Activated CD4-positive, alpha-beta T cell treated with anti-CD3 and anti-CD28 coated beads, Interleukin-2, amount 10 ng/mL, durations not matched to agents 7 days and 5 days (primary cell): ENCODE results near the gene SLC48A1. TPM values are rescaled to one million over a fixed set of nuclear protein-coding genes. Genes with fewer than 3 reads are reported as not detected.
A peak's percentile ranks its signal among the peaks of the same experiment; 100 is the strongest.

Experiments used
- CTCF ChIA-PET: fragments of 350-600 bp; sonication (Branson Sonifier 250); formaldehyde crosslinking; loops from one replicate; lab custom pipeline; 2021; ENCODE audit warnings: antibody characterized with exemption; lab: Charles Lee
- POLR2A ChIA-PET: fragments of 350-600 bp; sonication (Branson Sonifier 250); formaldehyde crosslinking; loops from one replicate; lab custom pipeline; 2021; ENCODE audit warnings: antibody characterized with exemption; lab: Charles Lee
- DNase-seq: peaks from one replicate; pipeline ENCODE4 v3.0.0-alpha.2; 2020
- H3K27ac Mint-ChIP-seq: one replicate; pipeline ENCODE4 v1.8.0; 2021; ENCODE audit warnings: mild to moderate bottlenecking, moderate library complexity, mixed read lengths
- H3K27me3 Mint-ChIP-seq: one replicate; pipeline ENCODE4 v1.8.0; 2021; ENCODE audit warnings: mixed read lengths
- H3K36me3 Mint-ChIP-seq: one replicate; pipeline ENCODE4 v1.8.0; 2021; ENCODE audit warnings: low read depth, mixed read lengths
- H3K4me1 Mint-ChIP-seq: one replicate; pipeline ENCODE4 v1.8.0; 2021; ENCODE audit warnings: mixed read lengths
- H3K4me3 Mint-ChIP-seq: one replicate; pipeline ENCODE4 v1.8.0; 2021; ENCODE audit warnings: mild to moderate bottlenecking, moderate library complexity, mixed read lengths
- H3K9me3 Mint-ChIP-seq: one replicate; pipeline ENCODE4 v1.8.0; 2021; ENCODE audit warnings: mixed read lengths
- total RNA-seq, 2 experiments: library from RNA; stranded (reverse); gene quantifications; one replicate each; pipeline ENCODE4 v1.2.3, GENCODE V29; 2021

The SLC48A1 gene
- total RNA-seq, 2 experiments from 2014 or later = 7.9 to 9.1 TPM

DNA sequence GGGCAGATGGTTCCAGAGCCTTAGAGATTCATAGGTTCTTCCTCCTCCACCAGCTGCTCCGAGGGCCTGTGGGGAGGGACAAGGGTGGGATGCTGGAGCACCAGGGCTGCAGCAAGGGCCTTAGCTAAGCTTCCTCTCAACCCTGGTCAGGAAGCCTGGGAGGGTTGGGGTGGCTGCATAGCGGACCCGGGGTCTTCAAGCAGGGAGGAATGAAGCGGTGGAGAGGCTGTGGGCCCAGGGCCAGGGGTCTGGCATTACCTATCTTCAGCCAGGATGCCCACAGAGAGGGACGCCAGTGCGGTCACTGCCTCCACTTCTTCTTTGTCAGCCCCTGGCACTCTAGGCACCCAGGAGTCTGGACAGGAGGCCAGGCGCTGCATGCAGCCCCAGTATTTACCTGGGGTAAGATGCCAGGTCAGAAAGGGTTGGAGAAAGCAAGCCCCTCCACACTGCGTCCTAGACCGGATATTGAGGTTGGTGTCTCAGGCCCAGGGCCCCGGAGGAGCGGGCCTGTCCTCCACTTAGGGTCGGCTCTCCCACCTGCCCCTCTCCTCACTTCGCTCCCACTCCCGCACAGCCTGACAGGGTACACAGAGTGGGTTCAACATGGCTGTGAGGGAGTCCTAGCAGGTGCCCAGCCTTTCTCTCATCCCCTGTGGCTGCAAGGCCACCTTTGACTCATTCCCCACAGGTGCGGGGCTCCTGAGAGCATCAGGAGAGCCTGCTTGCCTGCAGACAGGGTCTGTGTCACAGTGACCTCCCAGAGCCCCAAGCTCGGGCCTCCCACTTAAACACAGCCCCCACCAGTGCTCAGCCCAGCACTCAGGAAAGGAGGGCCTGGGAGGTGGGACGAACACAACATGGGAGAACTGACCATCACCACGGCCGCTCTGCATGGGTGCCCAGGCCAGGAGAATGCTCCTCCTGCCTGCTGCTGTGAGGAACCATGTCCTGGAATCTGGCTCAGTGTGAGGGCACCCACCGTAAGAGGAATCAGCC lies 11.1 kb downstream of the SLC48A1 start:
- no peak for DNase-seq
- Mint-ChIP-seq H3K27me3 (no peaks in the 10 kb centered on the region), H3K36me3 (peaks cover 42% of the 10 kb centered on the region), H3K4me3 (no peak overlapping the region), H3K9me3 (no peaks in the 10 kb centered on the region), H3K27ac (peak overlapping the region; percentile 13), H3K4me1 (peaks cover 5% of the 10 kb centered on the region)
- ChIA-PET POLR2A (no interaction called here), CTCF (no interaction called here)

DNA sequence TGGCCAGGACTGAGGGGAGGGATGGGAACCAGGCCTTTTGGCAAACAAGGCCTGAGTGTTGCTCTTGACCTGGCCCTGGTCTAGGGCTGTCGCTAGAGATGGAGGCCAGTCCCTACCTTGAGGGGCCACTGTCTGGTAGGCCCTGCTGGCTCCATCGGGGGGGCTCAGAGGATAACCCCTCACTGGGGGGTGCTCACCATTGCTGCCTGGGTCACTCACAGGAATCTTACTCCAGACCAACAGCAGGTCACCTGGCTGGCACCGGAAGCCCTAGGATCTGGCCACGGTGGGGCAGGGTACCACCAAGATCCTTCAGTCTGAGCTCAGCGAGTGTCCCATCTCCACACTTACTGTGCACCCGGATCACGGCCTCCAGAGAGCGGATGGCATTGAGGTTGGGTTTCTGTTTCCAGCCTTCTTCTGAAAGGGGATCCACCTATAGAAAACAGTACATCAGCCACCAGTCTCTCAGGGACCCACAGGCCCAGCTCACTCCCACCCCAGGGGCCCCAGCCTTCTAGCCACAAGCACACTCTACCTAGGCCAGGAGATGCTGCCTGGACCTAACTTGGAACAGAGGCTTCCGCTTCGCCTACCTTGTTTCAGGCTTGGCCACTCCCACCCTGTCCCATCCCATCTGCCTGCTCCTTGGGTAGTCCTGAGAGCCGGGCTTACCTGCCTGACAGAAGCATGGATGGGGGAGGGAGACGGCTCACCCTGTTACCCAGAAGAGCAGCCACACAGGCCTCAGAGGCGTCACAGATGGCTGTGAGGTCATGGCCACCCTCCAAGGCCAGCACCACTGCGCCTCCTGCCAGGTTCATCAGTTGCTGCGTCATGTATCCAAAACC lies 12.2 kb downstream of the SLC48A1 start:
- no peaks in the 10 kb centered on the region for H3K4me1 Mint-ChIP-seq
- ChIA-PET POLR2A (interaction anchor here (0.8 kb wide), 1 partner anchor 28 kb away, joined by 3 read pairs; no protein-coding TSS in a partner anchor), CTCF (interaction anchor here (0.8 to 1.8 kb wide), 3 partner anchors 20 to 52 kb away, joined by 3 to 5 read pairs (median 4); no protein-coding TSS in a partner anchor)
- H3K4me3 Mint-ChIP-seq = no peak overlapping the region
- H3K27ac Mint-ChIP-seq = peak overlapping the region; percentile 50
- H3K9me3 Mint-ChIP-seq = no peaks in the 10 kb centered on the region
- H3K36me3 Mint-ChIP-seq = peaks cover 46% of the 10 kb centered on the region
- DNase-seq = no peak
- H3K27me3 Mint-ChIP-seq = no peaks in the 10 kb centered on the region

DNA sequence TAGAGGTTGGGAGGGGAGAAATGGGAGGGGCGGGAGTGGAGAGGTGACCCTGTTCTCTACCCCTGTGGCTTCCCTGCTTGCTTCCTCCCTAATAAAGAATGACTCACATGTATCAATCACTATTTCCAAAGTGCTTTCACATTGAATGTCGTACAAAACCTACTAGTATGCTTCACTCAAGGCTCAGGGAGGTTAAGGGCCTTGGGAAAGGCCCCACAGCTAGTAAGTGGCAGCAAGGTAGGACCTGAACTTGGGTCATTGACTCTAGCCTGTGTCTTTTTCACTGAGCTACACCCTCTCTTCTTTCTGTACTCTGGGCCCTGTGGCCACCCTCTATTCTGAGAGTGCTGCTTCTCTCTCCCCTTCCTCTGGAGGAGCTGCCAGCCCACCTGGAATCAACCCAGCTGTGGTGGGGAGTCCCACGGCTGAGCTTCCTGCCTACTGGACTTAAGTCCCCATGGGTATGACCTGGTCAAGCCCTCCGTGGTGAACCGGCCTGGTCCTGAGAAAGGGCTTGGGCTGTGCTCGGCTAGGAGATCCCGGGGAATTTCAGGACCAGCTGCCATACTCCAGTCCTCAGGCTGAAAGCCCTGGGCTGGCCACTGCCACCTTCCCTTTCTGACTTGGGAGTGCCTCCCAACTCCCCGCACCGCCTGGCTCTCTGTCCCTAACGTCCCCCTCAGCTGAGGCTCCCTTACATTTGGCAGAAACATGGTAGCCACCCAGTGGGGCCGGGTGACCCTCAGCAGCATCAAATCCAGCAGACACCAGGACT lies 13.0 kb downstream of the SLC48A1 start:
- H3K4me3 Mint-ChIP-seq = no peak overlapping the region
- H3K27ac Mint-ChIP-seq = peak overlapping the region; percentile 57
- peaks cover 54% of the 10 kb centered on the region for H3K36me3 Mint-ChIP-seq
- H3K27me3 Mint-ChIP-seq = no peaks in the 10 kb centered on the region
- H3K9me3 Mint-ChIP-seq = no peaks in the 10 kb centered on the region
- CTCF ChIA-PET = interaction anchor here (0.8 to 1.8 kb wide), 3 partner anchors 9 to 52 kb away, joined by 3 to 5 read pairs (median 4); no protein-coding TSS in a partner anchor
- DNase-seq = no peak
- POLR2A ChIA-PET = interaction anchor here (0.8 kb wide), 1 partner anchor 27 kb away, joined by 3 read pairs; no protein-coding TSS in a partner anchor
- no peaks in the 10 kb centered on the region for H3K4me1 Mint-ChIP-seq

DNA sequence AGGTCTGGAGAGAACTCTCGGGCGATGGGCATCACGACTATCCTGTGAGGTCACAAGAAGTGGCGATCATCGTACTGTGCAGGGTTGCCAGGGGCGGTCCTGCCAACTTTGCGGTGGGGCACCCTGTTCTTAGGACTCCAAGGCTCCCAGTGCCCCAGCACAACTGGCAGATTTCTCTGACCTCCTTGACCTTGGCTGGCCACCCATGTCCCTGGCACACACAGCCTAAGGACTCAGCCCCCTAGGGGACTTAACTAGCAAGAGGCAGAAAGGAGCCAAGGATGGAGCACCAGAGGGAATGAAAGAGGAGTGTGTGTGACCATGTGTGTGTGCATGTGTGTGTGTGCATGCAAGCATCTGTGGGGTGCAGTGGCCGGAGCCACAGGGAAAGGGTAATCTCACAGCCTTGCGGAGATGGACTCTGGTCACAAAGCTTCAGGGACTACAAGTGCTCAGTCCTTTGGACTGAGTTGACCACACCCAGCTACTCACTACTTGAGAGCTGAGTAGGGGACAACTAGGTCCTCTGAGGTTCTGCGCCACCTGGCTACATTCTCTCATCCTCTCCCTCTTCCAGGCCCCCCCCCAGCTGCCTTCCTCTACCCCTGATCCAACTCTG lies 13.7 kb downstream of the SLC48A1 start:
- Mint-ChIP-seq H3K9me3 (no peaks in the 10 kb centered on the region), H3K27me3 (no peaks in the 10 kb centered on the region), H3K27ac (peak overlapping the region; percentile 54), H3K36me3 (peaks cover 59% of the 10 kb centered on the region), H3K4me3 (no peak overlapping the region), H3K4me1 (no peaks in the 10 kb centered on the region)
- ChIA-PET CTCF (interaction anchor here (0.8 to 1.8 kb wide), 3 partner anchors 9 to 51 kb away, joined by 3 to 5 read pairs (median 3); no protein-coding TSS in a partner anchor), POLR2A (no interaction called here)
- no peak for DNase-seq

DNA sequence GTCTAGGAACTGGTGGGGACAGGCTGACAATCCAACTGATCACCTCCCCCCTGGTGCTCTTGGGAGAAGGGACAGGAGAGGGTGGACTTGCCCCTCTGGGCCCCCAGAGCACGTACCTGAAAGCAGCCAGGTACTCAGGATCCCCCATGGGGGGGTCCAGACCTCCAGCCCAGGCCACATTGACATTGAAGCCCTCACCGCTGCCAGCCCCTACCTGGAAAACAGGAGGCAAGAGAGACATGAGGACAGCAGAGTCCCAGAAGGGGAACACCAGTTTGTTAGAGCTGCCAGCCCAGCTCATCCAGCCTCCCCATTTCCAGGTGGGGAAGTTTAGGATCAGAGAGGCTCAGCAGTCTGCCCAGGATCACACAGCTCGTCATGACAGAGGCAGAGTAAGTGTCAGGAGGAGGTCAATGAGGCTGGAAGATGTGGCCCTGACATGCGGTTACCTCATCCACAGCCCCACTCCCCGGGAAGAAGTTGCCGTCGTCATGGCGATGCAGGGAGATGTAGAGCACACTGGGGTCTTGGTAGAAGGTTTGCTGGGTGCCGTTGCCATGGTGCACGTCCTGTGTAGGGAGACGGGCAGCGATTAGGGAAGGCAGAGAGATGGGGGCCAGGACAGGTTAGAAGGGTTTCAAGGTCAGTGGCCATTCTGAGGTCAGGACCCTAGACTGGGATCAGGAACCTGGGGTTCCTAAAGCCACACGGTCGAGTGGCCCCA lies 14.7 kb downstream of the SLC48A1 start:
- DNase-seq = no peak
- H3K9me3 Mint-ChIP-seq = no peaks in the 10 kb centered on the region
- peaks cover 65% of the 10 kb centered on the region for H3K36me3 Mint-ChIP-seq
- ChIA-PET CTCF (interaction anchor here (0.8 to 1.5 kb wide), 4 partner anchors 8 to 22 kb away, joined by 3 to 5 read pairs (median 3); no protein-coding TSS in a partner anchor), POLR2A (no interaction called here)
- no peak overlapping the region for H3K4me3 Mint-ChIP-seq
- H3K27ac Mint-ChIP-seq = no peak overlapping the region
- no peaks in the 10 kb centered on the region for H3K27me3 Mint-ChIP-seq
- H3K4me1 Mint-ChIP-seq = no peaks in the 10 kb centered on the region

DNA sequence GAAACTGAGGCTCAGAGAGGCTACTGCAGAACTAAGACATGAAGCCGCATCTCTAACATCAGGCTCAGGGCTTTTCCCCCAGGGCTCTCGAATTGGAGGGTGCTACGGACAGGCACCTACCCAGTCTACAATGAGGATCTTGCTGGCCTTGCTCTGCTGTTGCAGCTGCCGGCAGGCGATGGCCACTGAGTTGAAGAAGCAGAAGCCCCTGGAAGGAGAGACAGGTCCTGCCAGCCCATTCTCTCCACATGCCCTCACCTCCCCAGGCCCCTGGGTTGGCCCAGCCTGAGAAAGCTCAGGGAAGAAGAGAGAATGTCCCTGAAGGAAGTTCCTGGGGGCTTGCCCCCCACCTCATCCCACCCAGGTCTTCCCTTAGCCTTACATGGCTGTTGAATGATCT lies 16.1 kb downstream of the SLC48A1 start:
- no peaks in the 10 kb centered on the region for H3K9me3 Mint-ChIP-seq
- POLR2A ChIA-PET = no interaction called here
- H3K4me3 Mint-ChIP-seq = no peak overlapping the region
- H3K27ac Mint-ChIP-seq = peak overlapping the region; percentile 25
- peaks cover 70% of the 10 kb centered on the region for H3K36me3 Mint-ChIP-seq
- no peaks in the 10 kb centered on the region for H3K27me3 Mint-ChIP-seq
- CTCF ChIA-PET = interaction anchor here (1.0 to 2.7 kb wide), 7 partner anchors 8 to 49 kb away, joined by 3 to 11 read pairs (median 5); no protein-coding TSS in a partner anchor
- DNase-seq = no peak
- no peaks in the 10 kb centered on the region for H3K4me1 Mint-ChIP-seq

DNA sequence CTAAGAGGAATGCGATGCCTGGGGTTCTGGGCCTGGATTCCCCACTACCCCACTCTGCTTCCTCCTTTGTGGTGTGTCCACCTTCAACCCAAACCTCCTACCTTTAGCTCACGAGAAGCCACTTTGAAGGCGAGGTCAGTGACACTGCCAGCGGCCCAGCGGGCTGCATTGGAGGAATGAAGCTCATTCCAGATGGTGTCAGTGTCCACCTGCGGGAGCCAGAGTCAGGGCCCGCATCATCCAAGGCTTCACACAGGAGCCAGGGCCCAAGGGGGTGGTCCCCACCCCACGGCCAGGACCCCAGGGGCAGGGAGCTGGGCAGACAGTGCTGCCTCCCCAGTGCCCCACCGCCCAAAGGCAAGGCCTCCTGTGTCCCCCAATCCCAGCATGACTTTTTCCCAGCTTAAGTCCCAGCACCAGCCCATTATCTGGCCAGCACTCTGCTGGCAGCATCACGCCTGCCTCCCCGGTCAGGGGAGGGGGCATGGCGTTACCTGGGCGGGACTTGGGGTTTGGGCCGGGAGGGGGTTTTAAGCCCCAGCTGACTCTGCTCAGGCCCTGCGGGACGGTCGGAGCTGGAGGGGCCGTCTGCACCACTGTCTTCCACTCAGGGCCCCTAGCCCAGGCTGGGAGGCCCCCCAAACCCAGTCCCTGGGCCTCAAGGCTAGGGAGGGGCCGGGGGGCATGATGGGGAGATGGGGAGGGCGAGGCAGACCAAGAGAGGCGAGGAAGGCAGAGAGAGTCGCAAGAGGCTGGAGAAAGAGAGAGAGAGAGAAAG lies 16.9 kb downstream of the SLC48A1 start:
- Mint-ChIP-seq H3K4me3 (no peak overlapping the region), H3K36me3 (peaks cover 68% of the 10 kb centered on the region), H3K27me3 (no peaks in the 10 kb centered on the region), H3K27ac (no peak overlapping the region), H3K9me3 (no peaks in the 10 kb centered on the region), H3K4me1 (no peaks in the 10 kb centered on the region)
- CTCF ChIA-PET = interaction anchor here (0.6 to 2.7 kb wide), 9 partner anchors 9 to 48 kb away, joined by 3 to 13 read pairs (median 4); no protein-coding TSS in a partner anchor
- POLR2A ChIA-PET = no interaction called here
- DNase-seq = no peak

DNA sequence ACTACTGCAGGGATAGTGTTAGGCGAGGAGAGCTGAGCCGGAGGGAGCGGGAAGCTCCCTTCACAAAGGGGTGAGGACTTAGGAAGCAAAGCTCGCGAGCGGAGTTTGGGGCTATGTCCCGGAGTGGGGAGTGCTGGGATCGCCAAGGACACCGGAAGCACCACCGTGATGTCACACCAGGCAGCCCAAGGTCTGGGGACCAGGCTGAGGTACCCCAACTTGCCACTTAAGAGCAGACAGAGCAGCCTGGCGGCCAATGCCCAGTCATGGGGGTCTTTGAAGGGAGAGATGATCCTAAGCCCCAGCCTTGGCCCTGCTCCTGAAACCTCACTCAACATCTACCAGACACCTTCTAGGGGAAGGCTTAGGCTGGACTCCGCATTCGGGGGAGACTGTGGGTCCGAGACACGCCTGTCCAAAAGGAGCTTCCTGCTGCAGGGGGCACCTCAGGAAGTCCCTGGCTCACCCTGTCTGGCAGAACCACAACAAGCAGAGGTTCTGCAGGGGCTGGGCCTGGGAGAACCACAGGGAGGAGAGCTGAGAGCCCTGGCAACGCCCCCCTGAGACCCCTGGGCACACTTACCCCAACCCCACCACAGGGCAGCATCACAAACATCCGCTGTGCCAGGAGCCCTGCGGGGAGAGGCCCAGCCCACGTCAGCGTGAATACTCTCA lies 17.8 kb downstream of the SLC48A1 start:
- no peak overlapping the region for H3K4me3 Mint-ChIP-seq
- ChIA-PET POLR2A (no interaction called here), CTCF (interaction anchor here (0.8 to 3.8 kb wide), 7 partner anchors 9 to 49 kb away, joined by 3 to 21 read pairs (median 9); no protein-coding TSS in a partner anchor)
- H3K36me3 Mint-ChIP-seq = peaks cover 69% of the 10 kb centered on the region
- H3K27me3 Mint-ChIP-seq = no peaks in the 10 kb centered on the region
- no peak for DNase-seq
- peak overlapping the region; percentile 57 for H3K27ac Mint-ChIP-seq
- no peaks in the 10 kb centered on the region for H3K4me1 Mint-ChIP-seq
- H3K9me3 Mint-ChIP-seq = no peaks in the 10 kb centered on the region

DNA sequence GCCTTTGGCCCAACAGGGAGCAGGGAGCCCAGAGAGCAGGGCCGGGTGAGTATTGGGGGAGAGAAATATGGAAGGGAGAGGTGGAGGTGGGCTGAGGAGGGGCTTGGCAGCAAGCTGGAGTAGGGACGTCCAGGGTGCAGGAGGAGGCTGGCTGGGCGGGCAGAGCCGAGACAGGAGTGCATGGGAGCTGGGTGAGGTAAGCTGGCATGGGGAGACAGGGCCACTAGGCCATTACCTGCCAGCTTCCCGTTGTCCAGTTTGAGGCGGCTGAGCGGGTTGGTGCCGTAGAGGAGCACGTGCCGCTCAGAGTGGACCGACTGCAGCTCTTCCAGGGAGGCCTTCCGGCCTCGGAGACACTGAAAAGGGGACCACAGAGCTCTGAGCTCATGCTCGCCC lies 18.3 kb downstream of the SLC48A1 start:
- Mint-ChIP-seq H3K4me3 (no peak overlapping the region), H3K4me1 (no peaks in the 10 kb centered on the region), H3K9me3 (no peaks in the 10 kb centered on the region), H3K27me3 (no peaks in the 10 kb centered on the region), H3K36me3 (peaks cover 65% of the 10 kb centered on the region), H3K27ac (peak overlapping the region; percentile 57)
- ChIA-PET POLR2A (interaction anchor here (0.6 kb wide), 1 partner anchor 20 kb away, joined by 3 read pairs; no protein-coding TSS in a partner anchor), CTCF (interaction anchor here (1.5 to 3.8 kb wide), 7 partner anchors 10 to 100 kb away, joined by 3 to 21 read pairs (median 9); no protein-coding TSS in a partner anchor)
- no peak for DNase-seq

DNA sequence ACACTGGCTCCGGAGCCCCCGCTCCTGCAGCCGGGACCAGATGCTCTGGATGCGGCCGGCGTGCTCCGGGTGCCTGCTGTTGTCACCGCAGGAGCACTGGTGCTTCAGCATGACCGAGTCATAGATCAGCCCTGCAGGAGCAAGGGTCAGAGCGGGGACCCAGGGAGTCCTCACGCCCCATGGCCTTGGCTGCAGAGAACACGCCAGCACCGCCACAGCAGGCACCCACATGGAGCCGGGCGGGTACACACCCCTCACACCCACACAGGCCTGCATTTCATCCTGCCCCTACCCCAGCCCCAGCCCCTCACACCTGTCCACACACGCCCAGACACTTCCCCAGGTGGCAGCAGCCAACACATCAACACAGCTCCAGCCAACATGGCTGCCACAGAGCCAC lies 18.8 kb downstream of the SLC48A1 start:
- H3K36me3 Mint-ChIP-seq = peaks cover 60% of the 10 kb centered on the region
- POLR2A ChIA-PET = interaction anchor here (0.6 kb wide), 1 partner anchor 19 kb away, joined by 3 read pairs; no protein-coding TSS in a partner anchor

More for the DNA sequence above, 18.8 kb downstream of the SLC48A1 start:
- Mint-ChIP-seq H3K4me1 (no peaks in the 10 kb centered on the region), H3K9me3 (no peaks in the 10 kb centered on the region), H3K27ac (no peak overlapping the region), H3K4me3 (no peak overlapping the region), H3K27me3 (no peaks in the 10 kb centered on the region)
- DNase-seq = no peak
- CTCF ChIA-PET = interaction anchor here (1.5 to 3.8 kb wide), 7 partner anchors 11 to 99 kb away, joined by 3 to 21 read pairs (median 8); no protein-coding TSS in a partner anchor
